Measurements from ENCODE around the gene DLG2.

Gene DLG2

DNA sequence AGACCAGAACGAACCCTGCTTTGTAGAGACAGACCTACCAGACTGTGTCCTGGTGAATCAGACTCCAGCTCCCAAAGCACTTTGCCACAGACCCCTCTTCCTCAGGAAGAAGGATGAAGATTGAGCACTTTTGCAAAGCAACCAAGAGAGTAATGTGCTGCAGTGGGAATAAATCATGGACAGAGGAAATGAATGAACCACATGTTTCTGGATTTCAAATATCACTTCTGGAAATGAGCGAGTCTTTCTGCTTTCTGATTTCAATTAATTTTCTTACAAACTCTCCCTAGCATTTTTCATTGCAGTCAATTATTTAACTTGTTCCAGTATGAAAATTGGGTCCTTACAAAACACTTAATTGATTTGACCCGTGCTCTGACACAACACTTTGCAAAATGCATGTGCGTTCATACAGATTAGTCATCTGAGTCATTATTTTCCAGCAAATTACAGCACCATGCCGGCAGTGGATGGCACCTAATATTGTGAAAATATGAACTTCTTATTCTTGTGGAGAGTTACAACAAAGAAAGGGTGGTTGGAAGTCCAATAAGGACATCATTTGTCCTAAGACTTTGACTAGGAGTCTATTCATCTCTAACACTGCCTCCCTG is 2025.1 kb downstream of the DLG2 start:
- no peaks in the 10 kb centered on the region for H3K79me2 ChIP-seq (ENCODE audit: low read length)
- no peak overlapping the region for H3K27ac ChIP-seq (ENCODE audit: low read length)
- H3K9ac ChIP-seq (ENCODE audit: low read length): no peak overlapping the region
- no peaks in the 10 kb centered on the region for H3K36me3 ChIP-seq (replicated peaks; ENCODE audit: insufficient read depth, low read length)
- H4K20me1 ChIP-seq (ENCODE audit: insufficient read depth, low read length): no peaks in the 10 kb centered on the region
- H3K9me3 ChIP-seq (replicated peaks; ENCODE audit: insufficient read depth, low read length): no peaks in the 10 kb centered on the region
- H3K4me1 ChIP-seq (ENCODE audit: low read length): no peaks in the 10 kb centered on the region
- no peak overlapping the region for H2AFZ ChIP-seq (ENCODE audit: low read length)
- no peak for DNase-seq
- no peaks in the 10 kb centered on the region for H3K9me2 ChIP-seq (replicated peaks; ENCODE audit: insufficient read depth, low read length)
- H3K27me3 ChIP-seq (replicated peaks; ENCODE audit: insufficient read depth, low read length): no peaks in the 10 kb centered on the region
- TF ChIP-seq EZH2phosphoT487 (IDR thresholded peaks at IDR 0.05; ENCODE audit: low read length): no peak
- no peaks in the 10 kb centered on the region for H3F3A ChIP-seq (ENCODE audit: insufficient read depth, low read length)
- H3K4me2 ChIP-seq (ENCODE audit: low read depth, low read length): no peak overlapping the region
- H3K4me3 ChIP-seq (ENCODE audit: low read length): no peak overlapping the region

DNA sequence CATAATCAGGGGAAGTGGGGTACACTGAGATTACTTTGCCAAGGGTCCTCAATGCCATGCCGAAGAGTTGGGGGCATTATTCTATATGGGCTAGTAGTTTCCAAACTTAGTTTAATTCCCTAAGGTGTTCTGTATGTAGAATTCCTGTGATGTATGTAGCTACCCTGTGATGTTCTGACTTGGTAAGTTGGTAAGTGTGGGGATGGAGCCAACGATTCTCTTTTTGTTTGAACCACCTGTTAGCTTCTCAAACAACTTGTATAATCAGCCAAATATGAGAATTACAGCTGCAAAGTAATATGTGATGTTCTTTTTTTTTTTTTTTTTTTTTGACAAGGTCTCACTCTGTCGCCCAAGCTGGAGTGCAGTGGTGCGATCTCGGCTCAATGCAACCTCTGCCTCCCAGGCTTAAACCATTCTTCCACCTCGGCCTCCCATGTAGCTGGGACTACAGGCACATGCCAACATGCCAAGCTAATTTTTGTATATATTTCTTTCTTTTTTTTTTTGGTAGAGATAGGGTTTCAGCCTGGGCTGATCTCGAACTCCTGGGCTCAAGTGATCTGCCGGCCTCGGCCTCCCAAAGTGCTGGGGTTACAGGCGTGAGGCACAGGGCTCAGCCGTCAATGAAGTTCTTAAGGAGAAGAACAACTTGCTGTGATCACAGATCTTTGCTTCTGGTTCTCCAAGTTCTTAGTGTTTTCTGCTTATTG is 2025.8 kb downstream of the DLG2 start:
- H3K4me3 ChIP-seq (ENCODE audit: low read length): no peak overlapping the region
- no peaks in the 10 kb centered on the region for H3K79me2 ChIP-seq (ENCODE audit: low read length)
- H3K9me3 ChIP-seq (replicated peaks; ENCODE audit: insufficient read depth, low read length): no peaks in the 10 kb centered on the region
- H4K20me1 ChIP-seq (ENCODE audit: insufficient read depth, low read length): no peaks in the 10 kb centered on the region
- DNase-seq: no peak
- TF ChIP-seq, protein P1, sequence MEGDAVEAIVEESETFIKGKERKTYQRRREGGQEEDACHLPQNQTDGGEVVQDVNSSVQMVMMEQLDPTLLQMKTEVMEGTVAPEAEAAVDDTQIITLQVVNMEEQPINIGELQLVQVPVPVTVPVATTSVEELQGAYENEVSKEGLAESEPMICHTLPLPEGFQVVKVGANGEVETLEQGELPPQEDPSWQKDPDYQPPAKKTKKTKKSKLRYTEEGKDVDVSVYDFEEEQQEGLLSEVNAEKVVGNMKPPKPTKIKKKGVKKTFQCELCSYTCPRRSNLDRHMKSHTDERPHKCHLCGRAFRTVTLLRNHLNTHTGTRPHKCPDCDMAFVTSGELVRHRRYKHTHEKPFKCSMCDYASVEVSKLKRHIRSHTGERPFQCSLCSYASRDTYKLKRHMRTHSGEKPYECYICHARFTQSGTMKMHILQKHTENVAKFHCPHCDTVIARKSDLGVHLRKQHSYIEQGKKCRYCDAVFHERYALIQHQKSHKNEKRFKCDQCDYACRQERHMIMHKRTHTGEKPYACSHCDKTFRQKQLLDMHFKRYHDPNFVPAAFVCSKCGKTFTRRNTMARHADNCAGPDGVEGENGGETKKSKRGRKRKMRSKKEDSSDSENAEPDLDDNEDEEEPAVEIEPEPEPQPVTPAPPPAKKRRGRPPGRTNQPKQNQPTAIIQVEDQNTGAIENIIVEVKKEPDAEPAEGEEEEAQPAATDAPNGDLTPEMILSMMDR (IDR thresholded peaks at IDR 0.05; ENCODE audit: low read length): no peak
- TF ChIP-seq EZH2 (optimal IDR thresholded peaks at IDR 0.05; ENCODE audit: low read depth, low read length): no peak
- TF ChIP-seq EZH2phosphoT487 (IDR thresholded peaks at IDR 0.05; ENCODE audit: low read length): no peak
- H3K4me2 ChIP-seq (ENCODE audit: low read depth, low read length): no peak overlapping the region
- no peaks in the 10 kb centered on the region for H3K36me3 ChIP-seq (replicated peaks; ENCODE audit: insufficient read depth, low read length)
- no peaks in the 10 kb centered on the region for H3K9me2 ChIP-seq (replicated peaks; ENCODE audit: insufficient read depth, low read length)
- H3F3A ChIP-seq (ENCODE audit: insufficient read depth, low read length): no peaks in the 10 kb centered on the region
- no peak overlapping the region for H3K9ac ChIP-seq (ENCODE audit: low read length)
- no peak overlapping the region for H3K27ac ChIP-seq (ENCODE audit: low read length)
- H3K27me3 ChIP-seq (replicated peaks; ENCODE audit: insufficient read depth, low read length): no peaks in the 10 kb centered on the region
- no peak overlapping the region for H2AFZ ChIP-seq (ENCODE audit: low read length)
- no peaks in the 10 kb centered on the region for H3K4me1 ChIP-seq (ENCODE audit: low read length)

DNA sequence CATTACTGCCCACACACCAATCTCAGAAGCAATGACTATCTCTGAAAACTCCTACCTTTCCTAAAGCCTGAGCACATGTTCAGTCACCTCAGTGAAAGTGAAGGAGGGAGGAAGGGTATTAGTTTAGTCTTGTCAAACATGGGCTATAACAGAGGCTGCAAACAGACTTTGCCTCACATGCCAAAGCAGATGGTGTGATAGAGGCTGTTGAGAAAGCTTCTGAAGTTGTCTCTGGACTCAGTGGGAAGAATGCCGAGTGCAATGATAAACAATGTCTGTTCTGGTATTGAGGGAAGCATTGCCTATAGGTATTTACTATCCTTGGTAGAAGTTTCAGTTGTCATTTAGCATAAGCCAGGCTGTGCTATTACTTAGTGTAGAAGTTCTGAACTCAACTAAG is 2026.5 kb downstream of the DLG2 start:
- H4K20me1 ChIP-seq (ENCODE audit: insufficient read depth, low read length): no peaks in the 10 kb centered on the region

More for the DNA sequence above, 2026.5 kb downstream of the DLG2 start:
- Histone ChIP-seq H2AFZ (ENCODE audit: low read length) (no peak overlapping the region), H3K27ac (ENCODE audit: low read length) (no peak overlapping the region), H3K27me3 (replicated peaks; ENCODE audit: insufficient read depth, low read length) (no peaks in the 10 kb centered on the region), H3K9me3 (replicated peaks; ENCODE audit: insufficient read depth, low read length) (no peaks in the 10 kb centered on the region), H3K4me2 (ENCODE audit: low read depth, low read length) (no peak overlapping the region), H3K4me1 (ENCODE audit: low read length) (no peaks in the 10 kb centered on the region), H3K79me2 (ENCODE audit: low read length) (no peaks in the 10 kb centered on the region), H3K9ac (ENCODE audit: low read length) (no peak overlapping the region), H3K4me3 (ENCODE audit: low read length) (no peak overlapping the region), H3K36me3 (replicated peaks; ENCODE audit: insufficient read depth, low read length) (no peaks in the 10 kb centered on the region), H3F3A (ENCODE audit: insufficient read depth, low read length) (no peaks in the 10 kb centered on the region), H3K9me2 (replicated peaks; ENCODE audit: insufficient read depth, low read length) (no peaks in the 10 kb centered on the region)
- TF ChIP-seq EZH2 (optimal IDR thresholded peaks at IDR 0.05; ENCODE audit: low read depth, low read length) (no peak), EZH2phosphoT487 (IDR thresholded peaks at IDR 0.05; ENCODE audit: low read length) (no peak)
- TF ChIP-seq, protein P1 (IDR thresholded peaks at IDR 0.05; ENCODE audit: low read length): no peak
- DNase-seq: no peak

Data from MM.1S (cell line).